H9 (cell line): ENCODE data around the gene TRPV6. TPM values are rescaled to one million over a fixed set of nuclear protein-coding genes. Genes with fewer than 3 reads are reported as not detected.

ENCODE experiments used
- DNase-seq: peaks from one replicate; pipeline ENCODE4 v3.0.0-alpha.2; 2017
- H2AFZ ChIP-seq: one replicate; pipeline ENCODE4 v1.6.1; 2013; ENCODE audit warnings: mild to moderate bottlenecking, low read length, control low read depth, moderate library complexity
- H2AK5ac ChIP-seq: 2 replicates; pipeline ENCODE4 v1.6.1; 2013; ENCODE audit warnings: low read length, control low read depth, mixed read lengths; ENCODE audit not compliant: insufficient read length
- H2BK120ac ChIP-seq: one replicate; pipeline ENCODE4 v1.6.1; 2013; ENCODE audit warnings: low read depth, mild to moderate bottlenecking, low read length, control low read depth, inconsistent platforms; ENCODE audit not compliant: poor library complexity, severe bottlenecking
- H2BK12ac ChIP-seq: 2 replicates; pipeline ENCODE4 v1.6.1; 2013; ENCODE audit warnings: low read length, control low read depth, mixed read lengths, low read depth; ENCODE audit not compliant: insufficient read length
- H2BK15ac ChIP-seq: 2 replicates; pipeline ENCODE4 v1.6.1; 2013; ENCODE audit warnings: low read depth, low read length, control low read depth
- H2BK20ac ChIP-seq: one replicate; pipeline ENCODE4 v1.6.1; 2013; ENCODE audit warnings: low read depth, mild to moderate bottlenecking, low read length, control low read depth, inconsistent platforms; ENCODE audit not compliant: poor library complexity, severe bottlenecking
- H2BK5ac ChIP-seq: 2 replicates; pipeline ENCODE4 v1.6.1; 2013; ENCODE audit warnings: low read length, control low read depth, mixed read lengths; ENCODE audit not compliant: insufficient read length
- H3K14ac ChIP-seq: 2 replicates; pipeline ENCODE4 v1.6.1; 2013; ENCODE audit warnings: low read length, control low read depth; ENCODE audit not compliant: insufficient read depth
- H3K18ac ChIP-seq: 2 replicates; pipeline ENCODE4 v1.6.1; 2013; ENCODE audit warnings: low read depth, mild to moderate bottlenecking, mixed read lengths, low read length, control low read depth; ENCODE audit not compliant: insufficient read length
- H3K23ac ChIP-seq: 2 replicates; pipeline ENCODE4 v1.6.1; 2013; ENCODE audit warnings: low read length, control low read depth, mixed read lengths, low read depth; ENCODE audit not compliant: insufficient read length
- H3K23me2 ChIP-seq: 2 replicates; pipeline ENCODE4 v1.6.1; 2013; ENCODE audit warnings: low read depth, mild to moderate bottlenecking, mixed read lengths, low read length, control low read depth; ENCODE audit not compliant: insufficient read length, poor library complexity, severe bottlenecking
- H3K27ac ChIP-seq: 2 replicates; pipeline ENCODE4 v1.5.1; 2013; ENCODE audit warnings: low read length, control low read depth, mixed read lengths, low read depth; ENCODE audit not compliant: insufficient read length
- H3K27me3 ChIP-seq: 2 replicates; pipeline ENCODE4 v1.6.1; 2013; ENCODE audit warnings: low read length, control low read depth, inconsistent platforms; ENCODE audit not compliant: insufficient read depth
- H3K4ac ChIP-seq: 2 replicates; pipeline ENCODE4 v1.6.1; 2013; ENCODE audit warnings: low read depth, mild to moderate bottlenecking, control low read depth, inconsistent platforms, low read length, moderate library complexity
- H3K4me1 ChIP-seq: 2 replicates; pipeline ENCODE4 v1.6.1; 2013; ENCODE audit warnings: low read length, control low read depth, inconsistent platforms; ENCODE audit not compliant: insufficient read depth
- H3K4me2 ChIP-seq: 2 replicates; pipeline ENCODE4 v1.6.1; 2013; ENCODE audit warnings: low read length, control low read depth, mixed read lengths; ENCODE audit not compliant: insufficient read length, insufficient read depth
- H3K56ac ChIP-seq: 2 replicates; pipeline ENCODE4 v1.6.1; 2013; ENCODE audit warnings: low read depth, mild to moderate bottlenecking, mixed read lengths, low read length, control low read depth; ENCODE audit not compliant: insufficient read length
- H3K79me1 ChIP-seq: 2 replicates; pipeline ENCODE4 v1.6.1; 2013; ENCODE audit warnings: low read depth, mild to moderate bottlenecking, moderate library complexity, low read length, control low read depth, inconsistent platforms; ENCODE audit not compliant: insufficient read depth, poor library complexity, severe bottlenecking
- H3K79me2 ChIP-seq: 2 replicates; pipeline ENCODE4 v1.6.1; 2013; ENCODE audit warnings: low read length, control low read depth, inconsistent platforms; ENCODE audit not compliant: insufficient read depth
- H3K9ac ChIP-seq: 2 replicates; pipeline ENCODE4 v1.6.1; 2013; ENCODE audit warnings: low read length, control low read depth, mixed read lengths; ENCODE audit not compliant: insufficient read length; ENCODE audit errors: extremely low read depth
- H3K9me3 ChIP-seq: one replicate; pipeline ENCODE4 v1.6.1; 2013; ENCODE audit warnings: low read depth, low read length, inconsistent platforms; ENCODE audit not compliant: control insufficient read depth
- H3T11ph ChIP-seq: one replicate; pipeline ENCODE4 v1.6.1; 2013; ENCODE audit warnings: mild to moderate bottlenecking, low read length, control low read depth, inconsistent platforms
- H4K20me1 ChIP-seq: one replicate; pipeline ENCODE4 v1.6.1; 2013; ENCODE audit not compliant: control insufficient read depth, insufficient read length, insufficient read depth
- H4K5ac ChIP-seq: 2 replicates; pipeline ENCODE4 v1.6.1; 2013; ENCODE audit warnings: low read depth, mild to moderate bottlenecking, mixed read lengths, low read length, control low read depth; ENCODE audit not compliant: insufficient read length
- H4K8ac ChIP-seq: replicated peaks from 2 replicates; pipeline ENCODE4 v1.6.1; 2013; ENCODE audit warnings: low read length, control low read depth, mixed read lengths, low read depth; ENCODE audit not compliant: insufficient read length
- H4K91ac ChIP-seq: 2 replicates; pipeline ENCODE4 v1.6.1; 2013; ENCODE audit warnings: low read depth, mild to moderate bottlenecking, moderate library complexity, mixed read lengths, low read length, control low read depth; ENCODE audit not compliant: insufficient read length
- H3K27ac Mint-ChIP-seq, 3 experiments: 2 replicates in 2 of 3; 3 replicates in 1 of 3; pipeline ENCODE4 v1.8.0; 2020 to 2021; ENCODE audit warnings: mixed read lengths in 3 of 3, mild to moderate bottlenecking in 1 of 3, moderate library complexity in 1 of 3
- H3K27me3 Mint-ChIP-seq: 2 replicates; pipeline ENCODE4 v1.8.0; 2021; ENCODE audit warnings: low read depth, mild to moderate bottlenecking, moderate library complexity, mixed read lengths
- H3K36me3 Mint-ChIP-seq, 3 experiments: 2 replicates in 2 of 3; 3 replicates in 1 of 3; pipeline ENCODE4 v1.8.0; 2020 to 2021; ENCODE audit warnings: low read depth in 3 of 3, mixed read lengths in 3 of 3; ENCODE audit not compliant: insufficient read depth in 1 of 3
- H3K4me1 Mint-ChIP-seq, 2 experiments: 2 replicates each; pipeline ENCODE4 v1.8.0; 2020; ENCODE audit warnings: mixed read lengths in 2 of 2
- H3K4me3 Mint-ChIP-seq, 2 experiments: 2 replicates in 1 of 2; 3 replicates in 1 of 2; pipeline ENCODE4 v1.8.0; 2020 to 2021; ENCODE audit warnings: mild to moderate bottlenecking in 2 of 2, mixed read lengths in 2 of 2, moderate library complexity in 1 of 2
- H3K9me3 Mint-ChIP-seq, 2 experiments: 2 replicates in 1 of 2; 3 replicates in 1 of 2; pipeline ENCODE4 v1.8.0; 2020; ENCODE audit warnings: mild to moderate bottlenecking in 2 of 2, mixed read lengths in 2 of 2, moderate library complexity in 1 of 2
- CTCF ChIP-seq: fragments of 200-600 bp; sonication (generic); conservative IDR thresholded peaks from 3 replicates; pipeline ENCODE4 v1.8.0; 2021; ENCODE audit warnings: antibody characterized with exemption, mild to moderate bottlenecking
- WGBS: extraction: QIAGEN DNeasy Blood & Tissue Kit; methylation state at CpG from one replicate; pipeline ENCODE4 v1.1.7; 2013; ENCODE audit warnings: missing lambda C conversion rate, low lambda C conversion rate, mixed read lengths; ENCODE audit not compliant: insufficient read length; ENCODE audit errors: extremely low coverage; 5-methylcytosine and 5-hydroxymethylcytosine counted together
- total RNA-seq: library from RNA; stranded (reverse); gene quantifications from 2 replicates; pipeline ENCODE4 v1.2.1, GENCODE V29; 2021

TRPV6 gene
- total RNA-seq, 1 experiment from 2014 or later: 0.61 TPM

DNA sequence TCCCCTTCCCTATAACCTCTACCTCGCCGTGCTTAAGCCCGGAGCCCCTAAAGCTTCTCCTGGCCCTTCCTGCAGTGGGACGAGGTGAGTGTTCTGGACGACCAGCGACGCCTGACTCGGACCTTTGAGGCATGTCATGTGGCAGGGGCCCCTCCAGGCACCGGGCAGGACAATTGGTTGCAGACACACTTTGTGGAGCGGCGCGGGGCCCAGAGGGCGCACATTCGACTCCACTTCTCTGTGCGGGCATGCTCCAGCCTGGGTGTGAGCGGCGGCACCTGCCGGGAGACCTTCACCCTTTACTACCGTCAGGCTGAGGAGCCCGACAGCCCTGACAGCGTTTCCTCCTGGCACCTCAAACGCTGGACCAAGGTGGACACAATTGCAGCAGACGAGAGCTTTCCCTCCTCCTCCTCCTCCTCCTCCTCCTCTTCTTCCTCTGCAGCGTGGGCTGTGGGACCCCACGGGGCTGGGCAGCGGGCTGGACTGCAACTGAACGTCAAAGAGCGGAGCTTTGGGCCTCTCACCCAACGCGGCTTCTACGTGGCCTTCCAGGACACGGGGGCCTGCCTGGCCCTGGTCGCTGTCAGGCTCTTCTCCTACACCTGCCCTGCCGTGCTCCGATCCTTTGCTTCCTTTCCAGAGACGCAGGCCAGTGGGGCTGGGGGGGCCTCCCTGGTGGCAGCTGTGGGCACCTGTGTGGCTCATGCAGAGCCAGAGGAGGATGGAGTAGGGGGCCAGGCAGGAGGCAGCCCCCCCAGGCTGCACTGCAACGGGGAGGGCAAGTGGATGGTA lies 21.5 kb downstream of the TRPV6 start:
- Histone ChIP-seq H2BK12ac (no peak overlapping the region), H3K14ac (no peak overlapping the region), H3K9me3 (no peaks in the 10 kb centered on the region), H3K27ac (no peak overlapping the region), H2AK5ac (no peak overlapping the region), H2BK120ac (no peak overlapping the region), H4K8ac (no peak overlapping the region), H3K4ac (no peak overlapping the region), H3K4me2 (no peak overlapping the region), H3K56ac (no peak overlapping the region), H3K4me1 (peaks cover 8% of the 10 kb centered on the region), H3K23me2 (no peaks in the 10 kb centered on the region), H3T11ph (no peak overlapping the region), H4K91ac (no peak overlapping the region), H4K5ac (no peak overlapping the region), H3K23ac (no peak overlapping the region), H2BK15ac (no peak overlapping the region), H3K79me2 (no peaks in the 10 kb centered on the region), H2AFZ (no peak overlapping the region), H3K27me3 (no peaks in the 10 kb centered on the region), H3K18ac (no peak overlapping the region), H4K20me1 (no peaks in the 10 kb centered on the region), H2BK20ac (no peak overlapping the region), H3K79me1 (no peaks in the 10 kb centered on the region), H2BK5ac (no peak overlapping the region), H3K9ac (no peak overlapping the region)
- Mint-ChIP-seq H3K4me1 (peaks cover 32 to 44% of the 10 kb centered on the region in 2 experiments), H3K36me3 (peaks cover 0 to 6% (median 0%) of the 10 kb centered on the region in 3 experiments; a peak in 5 of 7 replicates), H3K27me3 (peaks cover 4% of the 10 kb centered on the region), H3K27ac (no peak overlapping the region), H3K4me3 (no peak overlapping the region), H3K9me3 (no peaks in the 10 kb centered on the region)
- WGBS: no CpG with 5 or more reads among the region's 37 CpGs
- DNase-seq: no peak
- no peak for TF ChIP-seq CTCF
